ENCODE data around the gene THBS4.

DNA sequence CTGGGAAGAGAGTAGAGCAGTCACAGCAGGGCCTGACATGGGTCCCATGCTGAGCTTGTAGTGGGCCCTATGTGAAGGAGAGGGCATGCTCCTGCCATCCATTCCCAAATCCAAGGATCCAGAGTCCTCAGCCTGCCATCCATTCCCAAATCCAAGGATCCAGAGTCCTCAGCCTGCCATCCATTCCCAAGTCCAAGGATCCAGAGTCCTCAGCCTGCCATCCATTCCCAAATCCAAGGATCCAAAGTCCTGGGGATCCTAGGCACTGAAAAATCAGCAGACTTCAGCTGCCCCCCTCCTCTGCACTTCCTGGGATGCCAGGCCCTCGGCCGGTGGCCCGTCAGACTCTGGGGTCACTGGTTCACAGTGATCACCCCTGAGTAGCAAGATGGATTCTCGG lies 33.6 kb downstream of the THBS4 start:
- TF ChIP-seq, protein P1, sequence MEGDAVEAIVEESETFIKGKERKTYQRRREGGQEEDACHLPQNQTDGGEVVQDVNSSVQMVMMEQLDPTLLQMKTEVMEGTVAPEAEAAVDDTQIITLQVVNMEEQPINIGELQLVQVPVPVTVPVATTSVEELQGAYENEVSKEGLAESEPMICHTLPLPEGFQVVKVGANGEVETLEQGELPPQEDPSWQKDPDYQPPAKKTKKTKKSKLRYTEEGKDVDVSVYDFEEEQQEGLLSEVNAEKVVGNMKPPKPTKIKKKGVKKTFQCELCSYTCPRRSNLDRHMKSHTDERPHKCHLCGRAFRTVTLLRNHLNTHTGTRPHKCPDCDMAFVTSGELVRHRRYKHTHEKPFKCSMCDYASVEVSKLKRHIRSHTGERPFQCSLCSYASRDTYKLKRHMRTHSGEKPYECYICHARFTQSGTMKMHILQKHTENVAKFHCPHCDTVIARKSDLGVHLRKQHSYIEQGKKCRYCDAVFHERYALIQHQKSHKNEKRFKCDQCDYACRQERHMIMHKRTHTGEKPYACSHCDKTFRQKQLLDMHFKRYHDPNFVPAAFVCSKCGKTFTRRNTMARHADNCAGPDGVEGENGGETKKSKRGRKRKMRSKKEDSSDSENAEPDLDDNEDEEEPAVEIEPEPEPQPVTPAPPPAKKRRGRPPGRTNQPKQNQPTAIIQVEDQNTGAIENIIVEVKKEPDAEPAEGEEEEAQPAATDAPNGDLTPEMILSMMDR (IDR thresholded peaks at IDR 0.05) = no peak
- TF ChIP-seq POLR2AphosphoS5 (IDR thresholded peaks at IDR 0.05; ENCODE audit: insufficient read depth in 1 of 2, low read depth in 1 of 2) = no peak
